Body of pancreas (tissue), 4 donors: ENCODE measurements around the gene CEND1.

Source experiments
- CTCF ChIP-seq, 7 experiments: fragments of 450-650 bp in 4 of 7; fragments of 200-600 bp in 3 of 7; sonication (generic) in 3 of 7; IDR thresholded peaks; one replicate each; pipeline ENCODE4 v1.5.1; 2016 to 2019; ENCODE audit warnings: antibody characterized with exemption in 7 of 7
- POLR2A ChIP-seq, 3 donors: fragments of 450-650 bp; IDR thresholded peaks; one replicate each; pipeline ENCODE4 v1.6.1; 2016; ENCODE audit warnings: antibody characterized with exemption in 3 of 3, mild to moderate bottlenecking in 2 of 3

GRCh38 chr11:830295-831117 lies 40.6 kb upstream of the CEND1 start:
- TF ChIP-seq POLR2A (IDR thresholded peaks at IDR 0.05) (no peak), CTCF (IDR thresholded peaks at IDR 0.05) (no peak)
